HG03097 (cell line): ENCODE measurements around the gene XPNPEP1.

ENCODE experiments used
- ATAC-seq: cut with Tn5 transposase; IDR thresholded peaks from one replicate; pipeline ENCODE4 v1.9.1; 2021; ENCODE audit not compliant: unreplicated experiment, low FRiP score

XPNPEP1 gene

DNA sequence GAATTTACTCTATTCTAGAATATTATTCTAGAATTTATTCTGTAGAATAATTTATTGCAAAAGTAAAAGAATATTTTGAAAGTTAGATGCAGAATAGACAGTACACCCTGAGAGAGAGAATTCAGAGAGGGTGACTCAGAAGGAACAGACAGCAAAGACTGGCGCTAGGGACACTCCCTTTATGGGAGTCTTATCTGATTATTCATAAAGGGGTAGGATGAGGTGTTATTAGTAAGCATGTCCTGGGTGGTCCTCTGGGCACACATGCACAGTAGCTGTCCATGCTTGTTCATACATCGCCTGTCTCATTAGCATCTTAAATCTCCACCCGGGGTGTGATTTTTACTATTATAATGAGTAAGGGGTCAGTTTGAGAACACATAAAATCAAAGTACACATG, 100.1 kb downstream of the XPNPEP1 start:
- no peak for ATAC-seq

DNA sequence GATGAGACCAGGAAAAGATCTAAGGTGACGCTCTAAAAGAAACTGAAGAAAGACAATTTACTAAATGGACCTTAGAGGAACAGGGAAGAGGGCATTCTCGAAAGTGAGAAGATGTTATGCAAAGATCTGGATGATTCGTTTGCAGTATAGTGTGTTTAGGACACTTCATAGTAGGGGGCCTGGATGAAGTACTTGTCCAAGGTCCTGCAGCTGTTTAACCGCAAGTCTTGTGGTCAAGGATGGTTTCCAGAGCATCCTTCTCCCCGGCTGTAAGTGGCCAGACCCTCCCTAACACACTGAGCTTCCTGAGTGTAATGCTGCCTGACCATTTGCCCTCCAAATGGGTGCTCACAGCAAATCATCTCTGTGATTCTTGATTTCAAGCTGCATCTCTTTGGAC, 101.6 kb downstream of the XPNPEP1 start:
- no peak for ATAC-seq

GRCh38 chr10:109820620-109821405, 102.5 kb downstream of the XPNPEP1 start:
- no peak for ATAC-seq

DNA sequence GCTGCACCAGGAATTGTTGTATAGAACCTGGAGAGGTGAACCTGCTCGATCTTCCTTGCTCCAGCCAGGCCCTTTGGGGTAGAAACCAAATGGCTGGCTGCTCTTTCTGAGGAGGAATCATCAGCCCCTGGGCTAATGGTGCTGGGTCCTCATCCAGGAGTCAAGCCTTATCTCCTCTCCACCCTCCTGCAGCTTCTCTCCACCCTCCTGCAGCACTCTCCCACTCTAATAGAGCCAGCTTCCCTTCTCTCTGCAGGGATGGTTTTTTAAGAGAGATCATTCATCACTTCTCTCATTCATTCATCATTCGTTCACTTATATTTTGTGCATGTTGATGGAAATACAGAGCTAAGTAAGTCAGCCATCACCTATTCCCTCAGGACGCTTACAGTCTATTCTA, 103.5 kb downstream of the XPNPEP1 start:
- ATAC-seq = no peak
